Heart left ventricle (tissue), 16 donors: ENCODE data around the gene RTL10. TPM values are rescaled to one million over a fixed set of nuclear protein-coding genes. Genes with fewer than 3 reads are reported as not detected.

Source experiments
- ATAC-seq, 4 donors: fragments of 200-7000 bp; cut with Tn5 transposase; one replicate each; pipeline ENCODE4 v1.9.1; 2020 to 2022; ENCODE audit warnings: moderate library complexity in 4 of 4, mild to moderate bottlenecking in 3 of 4, moderate number of reproducible peaks in 1 of 4
- DNase-seq, 5 donors: peaks; one replicate each; pipeline ENCODE4 v3.0.0-alpha.2; 2020
- H3K27ac ChIP-seq, 12 donors: fragments of 200-600 bp; sonication (generic) in 4 of 12; one replicate each; pipeline versions ENCODE4 v1.5.0 to v1.8.0; 2016 to 2022; ENCODE audit warnings: mild to moderate bottlenecking in 2 of 12
- H3K27me3 ChIP-seq, 9 donors: fragments of 200-600 bp; sonication (generic) in 2 of 9; one replicate each; pipeline versions ENCODE4 v1.5.1 to v1.8.0; 2016 to 2022; ENCODE audit warnings: mild to moderate bottlenecking in 3 of 9
- H3K36me3 ChIP-seq, 9 donors: fragments of 200-600 bp; sonication (generic) in 2 of 9; one replicate each; pipeline versions ENCODE4 v1.5.0 to v1.8.0; 2018 to 2022; ENCODE audit warnings: mild to moderate bottlenecking in 2 of 9
- H3K4me1 ChIP-seq, 12 donors: fragments of 200-600 bp; sonication (generic) in 4 of 12; one replicate each; pipeline versions ENCODE4 v1.5.0 to v1.8.0; 2016 to 2022; ENCODE audit warnings: mild to moderate bottlenecking in 3 of 12
- H3K4me3 ChIP-seq, 12 donors: fragments of 200-600 bp; sonication (generic) in 4 of 12; one replicate each; pipeline versions ENCODE4 v1.5.0 to v1.8.0; 2017 to 2022; ENCODE audit warnings: mild to moderate bottlenecking in 9 of 12, moderate library complexity in 4 of 12
- H3K9me3 ChIP-seq, 12 donors: fragments of 200-600 bp; sonication (generic) in 4 of 12; one replicate each; pipeline versions ENCODE4 v1.5.0 to v1.8.0; 2016 to 2022; ENCODE audit warnings: mild to moderate bottlenecking in 1 of 12
- POLR2A ChIP-seq, 2 donors: fragments of 450-650 bp; IDR thresholded peaks; one replicate each; pipeline ENCODE4 v1.6.1; 2017; ENCODE audit warnings: antibody characterized with exemption in 2 of 2, mild to moderate bottlenecking in 2 of 2, moderate library complexity in 2 of 2
- WGBS, 4 donors: extraction: QIAGEN DNeasy Blood & Tissue Kit in 2 of 4; methylation state at CpG; one replicate each; pipeline versions ENCODE4 v1.1.5 to v1.1.7; 2013 to 2018; 5-methylcytosine and 5-hydroxymethylcytosine counted together
- intact Hi-C, 10 donors: fragments of 100-400 bp; cut with DNase I; formaldehyde crosslinking; loops; one replicate each; pipeline versions ENCODE4 v1.11.1 to v1.14.2; 2022
- polyA plus RNA-seq, 2 donors: library from polyadenylated mRNA; stranded (reverse); fragments of 200-250 nt; gene quantifications; one replicate each; pipeline ENCODE4 v1.2.3, GENCODE V29; 2013
- total RNA-seq, 9 donors: library from RNA; depleted of rRNA in 2 of 9; stranded (reverse); fragments of >200 nt in 2 of 9; fragmentation: NEBNext Ultra II Directional in 3 of 9; extraction: Animal tissue kit (Norgen Biotek cat#: 25700) in 3 of 9; gene quantifications; one replicate each; pipeline versions ENCODE4 v1.1.0 to v1.2.4, GENCODE V29; 2016 to 2023
- TF ChIP-seq, protein P1 (sequence below), 12 donors: fragments of 200-600 bp; sonication (generic) in 4 of 12; IDR thresholded peaks; one replicate each; pipeline versions ENCODE4 v1.5.0 to v1.8.0; 2018 to 2022; ENCODE audit warnings: antibody characterized with exemption in 12 of 12, mild to moderate bottlenecking in 5 of 12
- donor health status: ischemic (EF 13 %, LVEDD 7.1; RV severe dilation, severe dysfunction).
- donor health status: healthy with polysubstance abuse.
- donor health status: DM: no; HTN: yes; CAD: no.
- donor health status: DM: no; HTN: no; CAD: no.
- donor health status: ischemic (EF 25% LVEDD 6.9; RV normal size, moderate dysfunction).
- donor health status: ischemic (EF 25% LVEDD 5.7; RV mildly dilated, moderate dysfunction).
- donor health status: healthy.
- donor health status: DM: yes; HTN: yes; CAD: no.
- donor health status: ischemic (EF 35%, LVEDD 5.7; RV mildly dilated, moderate dysfunction).
- donor health status: nonischemic (EF 11% LVEDD 7.7; RV severe dilation, severe dysfunction).
- donor health status: DM: yes; HTN: yes; CAD: no.
- donor health status: PGD.
- donor health status: ischemic (EF 29% LVEDD 5.4; RV normal size, mild dysfunction).
- donor health status: nonischemic (EF 23%, LVEDD 6.1; RV moderate dilation, normal function).

The RTL10 gene
- total and polyA plus RNA-seq, 11 donors = 4.6 to 11.6 (median 7.5) TPM

DNA sequence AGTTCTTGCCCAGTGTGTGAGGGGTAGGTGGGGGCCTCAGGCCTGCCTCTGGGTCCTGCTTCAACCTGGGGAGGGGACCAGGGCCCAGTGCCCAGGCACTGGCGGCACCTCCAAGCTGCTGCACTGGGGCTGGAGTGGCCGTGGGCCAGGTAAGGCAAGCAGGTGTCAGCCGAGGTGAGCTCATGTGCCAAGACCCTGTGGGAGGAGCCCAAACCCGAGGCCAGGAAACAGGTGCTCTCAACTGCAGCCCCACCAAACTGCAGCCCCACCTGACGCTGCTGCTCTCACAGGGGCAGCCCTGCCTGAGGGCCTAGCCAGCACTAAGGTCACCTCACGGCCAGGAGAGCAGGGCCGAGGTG, 18.1 kb upstream of the RTL10 start:
- H3K36me3 ChIP-seq = peaks cover 0 to 7% (median 0%) of the 10 kb centered on the region in 9 donors

DNA sequence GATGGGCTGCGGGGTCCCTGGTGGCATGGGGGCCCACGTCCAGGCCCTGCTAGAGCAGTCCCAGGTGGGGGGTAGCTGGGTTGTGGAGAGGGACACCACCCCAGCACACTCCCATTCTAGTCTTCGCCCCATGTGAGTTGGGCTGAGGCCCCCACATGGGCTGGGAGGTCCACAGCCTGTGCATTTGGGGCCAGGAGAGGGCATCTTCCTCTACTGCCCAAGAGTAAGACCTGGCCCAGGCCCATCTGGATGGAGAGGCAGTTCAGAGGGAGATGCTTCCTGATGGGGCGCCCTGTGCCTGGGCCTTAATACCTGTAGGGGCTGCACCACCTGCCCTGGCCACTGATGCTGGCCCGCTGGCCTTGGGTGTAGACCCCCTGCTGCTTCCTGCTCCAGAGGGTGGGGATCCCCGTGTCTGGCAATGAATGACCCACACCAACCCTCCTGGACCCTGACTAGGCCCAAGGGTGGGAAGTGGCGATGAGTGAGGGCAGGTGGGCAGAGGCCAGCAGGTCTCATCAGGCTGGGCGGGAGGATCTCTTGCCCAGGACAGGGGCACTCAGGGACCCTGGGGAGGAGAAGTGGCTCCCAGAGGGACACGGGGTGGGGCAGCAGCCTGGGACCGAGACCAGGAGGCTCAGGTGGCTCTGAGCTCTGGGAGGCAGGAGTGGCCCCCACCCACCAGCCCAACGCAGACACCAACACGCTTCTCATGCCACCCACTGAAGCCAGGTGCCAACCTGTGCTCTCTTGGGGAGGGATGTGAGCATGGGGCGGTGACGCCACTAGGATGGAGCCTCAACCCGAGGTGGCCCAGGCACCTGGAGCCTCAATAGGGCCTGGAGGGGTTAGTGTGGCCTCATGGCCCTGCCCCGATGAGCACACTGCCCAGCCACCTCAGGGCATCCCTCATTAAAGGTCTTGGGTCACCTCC, 17.4 kb upstream of the RTL10 start:
- Histone ChIP-seq H3K36me3 (peaks cover 0 to 5% (median 0%) of the 10 kb centered on the region in 9 donors), H3K27ac (no peak overlapping the region), H3K9me3 (no peaks in the 10 kb centered on the region), H3K4me1 (peaks cover 0 to 16% (median 7%) of the 10 kb centered on the region in 12 donors), H3K4me3 (no peak overlapping the region), H3K27me3 (no peaks in the 10 kb centered on the region)
- intact Hi-C loops = no loop called here
- WGBS, 4 donors = 91 to 98% (median 95%) methylated on average over 6 to 16 of the region's 16 CpGs
- TF ChIP-seq POLR2A (IDR thresholded peaks at IDR 0.05) = no peak
- TF ChIP-seq, protein P1, sequence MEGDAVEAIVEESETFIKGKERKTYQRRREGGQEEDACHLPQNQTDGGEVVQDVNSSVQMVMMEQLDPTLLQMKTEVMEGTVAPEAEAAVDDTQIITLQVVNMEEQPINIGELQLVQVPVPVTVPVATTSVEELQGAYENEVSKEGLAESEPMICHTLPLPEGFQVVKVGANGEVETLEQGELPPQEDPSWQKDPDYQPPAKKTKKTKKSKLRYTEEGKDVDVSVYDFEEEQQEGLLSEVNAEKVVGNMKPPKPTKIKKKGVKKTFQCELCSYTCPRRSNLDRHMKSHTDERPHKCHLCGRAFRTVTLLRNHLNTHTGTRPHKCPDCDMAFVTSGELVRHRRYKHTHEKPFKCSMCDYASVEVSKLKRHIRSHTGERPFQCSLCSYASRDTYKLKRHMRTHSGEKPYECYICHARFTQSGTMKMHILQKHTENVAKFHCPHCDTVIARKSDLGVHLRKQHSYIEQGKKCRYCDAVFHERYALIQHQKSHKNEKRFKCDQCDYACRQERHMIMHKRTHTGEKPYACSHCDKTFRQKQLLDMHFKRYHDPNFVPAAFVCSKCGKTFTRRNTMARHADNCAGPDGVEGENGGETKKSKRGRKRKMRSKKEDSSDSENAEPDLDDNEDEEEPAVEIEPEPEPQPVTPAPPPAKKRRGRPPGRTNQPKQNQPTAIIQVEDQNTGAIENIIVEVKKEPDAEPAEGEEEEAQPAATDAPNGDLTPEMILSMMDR (IDR thresholded peaks at IDR 0.05) = no peak
- DNase-seq (peak in 4 of 5 donors; percentile 13 to 48 (median 20)), ATAC-seq (no peak)

More for the DNA sequence above, 18.1 kb upstream of the RTL10 start:
- Histone ChIP-seq H3K9me3 (no peaks in the 10 kb centered on the region), H3K4me1 (peaks cover 0 to 16% (median 7%) of the 10 kb centered on the region in 12 donors), H3K4me3 (no peak overlapping the region), H3K27ac (no peak overlapping the region), H3K27me3 (no peaks in the 10 kb centered on the region)
- intact Hi-C loops = no loop called here
- no peak for ATAC-seq
- DNase-seq = peak in 2 of 5 donors; percentile 19 to 22
- TF ChIP-seq, protein P1 (IDR thresholded peaks at IDR 0.05) = no peak
- TF ChIP-seq POLR2A (IDR thresholded peaks at IDR 0.05) = no peak
- WGBS, 4 donors = 72 to 93% (median 76%) methylated on average over 3 to 7 of the region's 7 CpGs

DNA sequence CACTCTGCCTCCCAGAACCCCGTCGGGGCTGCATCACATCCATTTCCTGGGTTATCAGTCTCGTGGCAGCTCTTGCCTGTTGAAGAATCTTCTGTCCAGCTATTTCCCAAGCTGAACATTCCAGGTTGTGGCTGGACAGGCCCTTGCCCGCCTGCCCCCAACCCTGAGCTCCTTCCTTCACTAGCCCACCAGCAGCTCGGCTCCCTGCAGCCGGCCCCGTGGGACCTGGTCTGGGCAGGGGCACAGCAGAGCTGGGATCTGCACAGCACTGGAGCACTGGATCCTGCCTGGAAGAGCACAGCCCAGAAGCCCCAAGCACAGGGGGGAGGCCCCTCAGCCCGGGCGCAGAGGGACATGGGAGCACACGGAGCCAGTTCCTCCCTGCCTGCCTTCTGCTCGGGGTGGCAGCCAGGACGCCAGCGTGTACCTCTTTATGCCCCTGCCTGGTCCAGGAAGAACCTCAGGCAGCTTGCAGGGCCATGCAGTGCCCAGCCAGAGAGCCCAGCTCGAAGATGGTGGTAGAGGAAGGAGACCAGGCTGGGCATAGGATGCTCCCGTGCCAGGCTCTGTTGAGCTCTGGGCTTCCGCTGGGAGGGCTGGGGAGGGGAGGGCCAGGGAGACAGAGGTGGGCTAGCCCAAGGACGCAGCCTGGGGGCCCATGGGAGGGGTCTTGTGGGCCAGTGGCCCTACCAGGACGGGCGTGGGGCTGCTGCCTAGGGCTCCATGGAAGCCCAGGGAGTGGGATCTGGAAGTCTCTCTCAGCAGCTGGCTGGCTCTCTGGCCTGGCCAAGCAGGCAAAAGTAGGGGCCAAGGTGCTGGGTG, 16.6 kb upstream of the RTL10 start:
- peak in 3 of 5 donors; percentile 17 to 33 (median 21) for DNase-seq
- H3K4me3 ChIP-seq = no peak overlapping the region
- TF ChIP-seq POLR2A (IDR thresholded peaks at IDR 0.05) = no peak
- TF ChIP-seq, protein P1 (IDR thresholded peaks at IDR 0.05) = no peak
- no peak for ATAC-seq
- WGBS, 4 donors = 69 to 79% (median 78%) methylated on average over 14 to 19 of the region's 19 CpGs
- H3K27me3 ChIP-seq = no peaks in the 10 kb centered on the region
- no peak overlapping the region for H3K27ac ChIP-seq
- H3K36me3 ChIP-seq = no peaks in the 10 kb centered on the region
- intact Hi-C loops = no loop called here
- peaks cover 0 to 16% (median 7%) of the 10 kb centered on the region in 12 donors for H3K4me1 ChIP-seq
- no peaks in the 10 kb centered on the region for H3K9me3 ChIP-seq
